HepG2 (cell line): ENCODE data around the gene ZNF444. TPM values are rescaled to one million over a fixed set of nuclear protein-coding genes. Genes with fewer than 3 reads are reported as not detected.

Experiments used
- ATAC-seq: fragments of 200-7000 bp; cut with Tn5 transposase; 3 replicates; pipeline ENCODE4 v1.9.1; 2020; ENCODE audit warnings: mild to moderate bottlenecking, moderate library complexity
- BruUV-seq: library from RNA; stranded (reverse); fragments of 400-500 nt; replicated peaks from 2 replicates; lab custom pipeline; 2021; lab: Mats Ljungman, UMichigan
- CTCF ChIA-PET: fragments of 300-600 bp; formaldehyde crosslinking; extraction: SDS; loops from one replicate; lab custom pipeline; 2021; ENCODE audit warnings: low total read pairs, inconsistent platforms, low intra/inter-chr PET ratio; lab: Yijun Ruan, JAX
- POLR2A ChIA-PET: fragments of 350-600 bp; sonication (Branson Sonifier 250); formaldehyde crosslinking; loops from one replicate; lab custom pipeline; 2020; ENCODE audit warnings: antibody characterized with exemption, inconsistent platforms; lab: Yijun Ruan, JAX
- DNase-seq: peaks from one replicate; pipeline ENCODE4 v3.0.0-alpha.2; 2015; ENCODE audit warnings: low spot score
- FAIRE-seq: peaks from 3 replicates; lab custom pipeline; 2011; peaks lifted over from hg19 to GRCh38; lab: Jason Lieb, UNC
- H2AFZ ChIP-seq: one replicate; pipeline ENCODE4 v1.6.1; 2011; ENCODE audit warnings: low read length, inconsistent platforms
- H3K27ac ChIP-seq: fragments of 300-600 bp; 3 replicates; pipeline ENCODE4 v1.8.0; 2011; ENCODE audit warnings: mixed run types, mild to moderate bottlenecking, mixed read lengths, low read length, inconsistent platforms; ENCODE audit not compliant: insufficient read depth; ENCODE audit errors: extremely low read length
- H3K27me3 ChIP-seq, 2 experiments: fragments of 200-600 bp in 1 of 2; 2 replicates in 1 of 2; 3 replicates in 1 of 2; pipeline versions ENCODE4 v1.6.0 to v1.8.0; 2011; ENCODE audit warnings: low read length in 2 of 2, mild to moderate bottlenecking in 2 of 2, moderate library complexity in 2 of 2, inconsistent platforms in 1 of 2; ENCODE audit not compliant: insufficient read depth in 2 of 2, control insufficient read depth in 1 of 2
- H3K36me3 ChIP-seq, 2 experiments: fragments of 200-600 bp in 1 of 2; replicated peaks in 1 of 2; 2 replicates in 1 of 2; 3 replicates in 1 of 2; pipeline versions ENCODE4 v1.5.1 to v1.8.0; 2011; ENCODE audit warnings: low read length in 2 of 2, inconsistent platforms in 1 of 2; ENCODE audit not compliant: insufficient read depth in 2 of 2, control insufficient read depth in 1 of 2
- H3K4me1 ChIP-seq: 2 replicates; pipeline ENCODE4 v1.5.1; 2012; ENCODE audit warnings: low read length, inconsistent platforms; ENCODE audit not compliant: insufficient read depth
- H3K4me2 ChIP-seq: 2 replicates; pipeline ENCODE4 v1.6.0; 2011; ENCODE audit warnings: low read depth, low read length, inconsistent platforms
- H3K4me3 ChIP-seq, 3 experiments: fragments of 200-600 bp in 1 of 3; sonication (generic), shearing (Covaris generic) in 1 of 3; replicated peaks in 1 of 3; 2 replicates each; pipeline ENCODE4 v1.5.1; 2011 to 2016; ENCODE audit warnings: low read length in 3 of 3, inconsistent platforms in 2 of 3, low read depth in 2 of 3, mild to moderate bottlenecking in 2 of 3, control low read depth in 1 of 3, mixed read lengths in 1 of 3; ENCODE audit not compliant: insufficient read depth in 1 of 3
- H3K79me2 ChIP-seq: one replicate; pipeline ENCODE4 v1.6.1; 2011; ENCODE audit warnings: low read length, inconsistent platforms; ENCODE audit not compliant: insufficient read depth
- H3K9ac ChIP-seq: 2 replicates; pipeline ENCODE4 v1.6.0; 2011; ENCODE audit warnings: mild to moderate bottlenecking, low read depth, low read length, inconsistent platforms; ENCODE audit not compliant: insufficient read depth
- H3K9me3 ChIP-seq: 2 replicates; pipeline ENCODE4 v1.5.1; 2012; ENCODE audit warnings: mild to moderate bottlenecking, low read length
- H4K20me1 ChIP-seq: 2 replicates; pipeline ENCODE4 v1.6.0; 2011; ENCODE audit warnings: inconsistent platforms, mild to moderate bottlenecking, low read length, moderate library complexity; ENCODE audit not compliant: insufficient read depth
- CBX1 ChIP-seq: IDR thresholded peaks from one replicate; pipeline ENCODE4 v1.6.1; 2016; ENCODE audit warnings: antibody characterized with exemption, low read depth
- ERF ChIP-seq: IDR thresholded peaks from 2 replicates; pipeline ENCODE4 v1.6.1; 2018; ENCODE audit warnings: missing biosample characterization, missing genetic modification reagents
- HOXA3 ChIP-seq: sonication (generic); formaldehyde crosslinking; IDR thresholded peaks from 2 replicates; pipeline ENCODE4 v1.5.0; 2020; ENCODE audit warnings: missing genetic modification reagents
- IKZF1 ChIP-seq: fragments of 450-650 bp; IDR thresholded peaks from 2 replicates; pipeline ENCODE4 v1.7.1; 2016
- IRF2 ChIP-seq: IDR thresholded peaks from 2 replicates; pipeline ENCODE4 v1.6.1; 2018; ENCODE audit warnings: missing genetic modification reagents, missing compliant biosample characterization
- ISX ChIP-seq: sonication (generic); formaldehyde crosslinking; conservative IDR thresholded peaks from 2 replicates; pipeline ENCODE4 v1.5.0; 2020; ENCODE audit warnings: missing genetic modification reagents
- NCOA5 ChIP-seq: sonication (generic); formaldehyde crosslinking; IDR thresholded peaks from 2 replicates; pipeline ENCODE4 v1.4.0; 2020; ENCODE audit warnings: missing genetic modification reagents
- NFE2L1 ChIP-seq: sonication (generic); formaldehyde crosslinking; IDR thresholded peaks from 2 replicates; pipeline ENCODE4 v1.4.0; 2020; ENCODE audit warnings: missing genetic modification reagents, mild to moderate bottlenecking, borderline replicate concordance
- NFKBIZ ChIP-seq: IDR thresholded peaks from 2 replicates; pipeline ENCODE4 v1.6.1; 2018; ENCODE audit warnings: missing genetic modification reagents, missing compliant biosample characterization
- PHF20 ChIP-seq: sonication (generic); formaldehyde crosslinking; IDR thresholded peaks from 2 replicates; pipeline ENCODE4 v1.5.0; 2020; ENCODE audit warnings: mild to moderate bottlenecking, missing genetic modification reagents
- RARA ChIP-seq: IDR thresholded peaks from 2 replicates; pipeline ENCODE4 v1.6.1; 2016; ENCODE audit warnings: missing genetic modification reagents, missing compliant biosample characterization
- SIX1 ChIP-seq: sonication (generic); formaldehyde crosslinking; IDR thresholded peaks from 2 replicates; pipeline ENCODE4 v1.4.0; 2020; ENCODE audit warnings: missing genetic modification reagents, borderline replicate concordance
- TEAD2 ChIP-seq: sonication (generic); formaldehyde crosslinking; IDR thresholded peaks from 2 replicates; pipeline ENCODE4 v1.9.0; 2021; ENCODE audit warnings: missing genetic modification reagents
- THAP11 ChIP-seq: IDR thresholded peaks from 2 replicates; pipeline ENCODE4 v1.6.1; 2016; ENCODE audit warnings: missing biosample characterization, missing genetic modification reagents
- YEATS2 ChIP-seq: sonication (generic); formaldehyde crosslinking; IDR thresholded peaks from 2 replicates; pipeline ENCODE4 v1.4.0; 2020; ENCODE audit warnings: missing genetic modification reagents, borderline replicate concordance
- ZEB1 ChIP-seq: IDR thresholded peaks from 2 replicates; pipeline ENCODE4 v1.6.1; 2012; ENCODE audit warnings: mild to moderate bottlenecking, low read depth, inconsistent platforms; ENCODE audit not compliant: insufficient replicate concordance
- ZNF24 ChIP-seq: fragments of 450-650 bp; IDR thresholded peaks from 2 replicates; pipeline ENCODE4 v1.6.1; 2017; ENCODE audit warnings: antibody characterized with exemption, mild to moderate bottlenecking
- ZNF607 ChIP-seq: sonication (generic); formaldehyde crosslinking; IDR thresholded peaks from 2 replicates; pipeline ENCODE4 v1.5.1; 2020; ENCODE audit warnings: missing genetic modification reagents, mild to moderate bottlenecking, borderline replicate concordance
- ZNF614 ChIP-seq: IDR thresholded peaks from 2 replicates; pipeline ENCODE4 v1.6.1; 2018; ENCODE audit warnings: missing biosample characterization, missing genetic modification reagents, inconsistent platforms, borderline replicate concordance
- WGBS: methylation state at CpG from one replicate; pipeline ENCODE4 v1.1.6; 2017; ENCODE audit warnings: low lambda C conversion rate; 5-methylcytosine and 5-hydroxymethylcytosine counted together
- in situ Hi-C: cut with HindIII; loops from 2 replicates; pipeline ENCODE4 v1.10.0; 2017; ENCODE audit warnings: low pct_unique_long_range_greater_than_20kb; ENCODE audit not compliant: extremely low pct_ligation_motif_present
- intact Hi-C: fragments of 100-400 bp; cut with micrococcal nuclease; formaldehyde crosslinking; loops from one replicate; pipeline ENCODE4 v1.10.0; 2022; ENCODE audit not compliant: unreplicated experiment
- polyA plus RNA-seq, 8 experiments: library from polyadenylated mRNA; depleted of rRNA in 3 of 8; stranded (reverse) in 7 of 8; unstranded in 1 of 8; fragments of >200 nt; fragmentation: Illumina TruSeq in 4 of 8; extraction: Trizol in 4 of 8; gene quantifications; 2 replicates each; pipeline versions ENCODE4 v1.2.1 to v1.2.3, GENCODE V29; 2011 to 2016; ENCODE audit warnings: low read depth in 4 of 8, missing spikeins in 1 of 8, mixed read lengths in 1 of 8; ENCODE audit not compliant: insufficient read depth in 1 of 8
- total RNA-seq, 5 experiments: library from RNA; depleted of rRNA; stranded (reverse); fragments of >200 nt; fragmentation: Illumina TruSeq; extraction: Trizol; gene quantifications; 2 replicates each; pipeline ENCODE4 v1.2.3, GENCODE V29; 2016; ENCODE audit warnings: low read depth in 1 of 5
- TF ChIP-seq, protein P1 (sequence below): sonication (generic); formaldehyde crosslinking; IDR thresholded peaks from 2 replicates; pipeline ENCODE4 v1.9.0; 2021; ENCODE audit warnings: missing genetic modification reagents, mild to moderate bottlenecking, borderline replicate concordance

ZNF444 gene
- total and polyA plus RNA-seq, 2 of the 13 experiments (the other 11 are each of a cell fraction or from before 2014, with no cell fraction given), result 27.4 to 30.3 TPM

- ChIA-PET POLR2A (no interaction called here), CTCF (no interaction called here)
- Histone ChIP-seq H3K9me3 (peaks cover 11% of the 10 kb centered on the region; the same call in 1 of the 2 replicates), H3K4me3 (no peak overlapping the region), H3K79me2 (peaks cover 36% of the 10 kb centered on the region), H2AFZ (no peak overlapping the region), H3K27me3 (no peaks in the 10 kb centered on the region; a peak in 1 of 5 replicates), H4K20me1 (peaks cover 32% of the 10 kb centered on the region), H3K9ac (no peak overlapping the region), H3K36me3 (peaks cover 36 to 75% of the 10 kb centered on the region in 2 experiments), H3K4me2 (no peak overlapping the region), H3K4me1 (no peaks in the 10 kb centered on the region), H3K27ac (no peak overlapping the region)
- TF ChIP-seq, protein P1, sequence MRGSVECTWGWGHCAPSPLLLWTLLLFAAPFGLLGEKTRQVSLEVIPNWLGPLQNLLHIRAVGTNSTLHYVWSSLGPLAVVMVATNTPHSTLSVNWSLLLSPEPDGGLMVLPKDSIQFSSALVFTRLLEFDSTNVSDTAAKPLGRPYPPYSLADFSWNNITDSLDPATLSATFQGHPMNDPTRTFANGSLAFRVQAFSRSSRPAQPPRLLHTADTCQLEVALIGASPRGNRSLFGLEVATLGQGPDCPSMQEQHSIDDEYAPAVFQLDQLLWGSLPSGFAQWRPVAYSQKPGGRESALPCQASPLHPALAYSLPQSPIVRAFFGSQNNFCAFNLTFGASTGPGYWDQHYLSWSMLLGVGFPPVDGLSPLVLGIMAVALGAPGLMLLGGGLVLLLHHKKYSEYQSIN (CRISPR knock-in tag), result no peak
- TF ChIP-seq HOXA3 (CRISPR knock-in tag), result no peak
- DNase-seq (no peak), ATAC-seq (no peak), FAIRE-seq (no peak)
- BruUV-seq, result no TSS peak
- intact Hi-C loops, result no loop called here
- in situ Hi-C loops, result loop anchor here (5.0 kb wide), 1 partner anchor 66 kb away; no protein-coding TSS in a partner anchor
- WGBS, result 97% methylated on average over 12 of the region's 13 CpGs
Measured at GRCh38 chr19:56096665-56097064, 44.4 kb upstream of the ZNF444 start.

DNA sequence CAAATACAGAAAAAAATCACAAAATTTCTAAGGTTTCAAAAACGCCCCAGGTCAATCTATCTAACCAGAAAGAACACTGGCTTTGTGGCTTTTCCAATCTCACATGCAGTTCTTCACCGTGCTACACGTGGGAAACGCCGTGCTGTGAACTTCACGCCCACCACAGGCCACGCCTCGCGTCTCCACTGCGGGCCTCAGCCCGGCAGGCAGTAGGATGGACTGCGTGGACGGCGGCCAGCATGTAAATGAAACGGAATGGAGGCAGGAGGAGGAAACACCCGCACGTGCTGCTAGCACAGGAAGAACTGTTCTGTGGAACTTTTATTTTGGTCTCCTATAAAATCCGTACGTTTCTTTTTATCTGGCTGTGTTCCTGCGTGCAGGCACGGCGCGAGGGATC is 43.8 kb upstream of the ZNF444 start:
- H3K9me3 ChIP-seq, result peaks cover 11% of the 10 kb centered on the region; the same call in 1 of the 2 replicates
- no peak for DNase-seq
- H3K27ac ChIP-seq, result no peak overlapping the region
- H3K36me3 ChIP-seq, result peaks cover 40 to 82% of the 10 kb centered on the region in 2 experiments
- H3K4me2 ChIP-seq, result no peak overlapping the region
- in situ Hi-C loops (loop anchor here (5.0 kb wide), 1 partner anchor 65 kb away; no protein-coding TSS in a partner anchor), intact Hi-C loops (no loop called here)
- BruUV-seq, result no TSS peak
- POLR2A ChIA-PET, result no interaction called here
- ATAC-seq, result no peak
- no peak overlapping the region for H3K4me3 ChIP-seq
- H2AFZ ChIP-seq, result no peak overlapping the region
- CTCF ChIA-PET, result no interaction called here
- no peaks in the 10 kb centered on the region for H3K4me1 ChIP-seq
- WGBS, result 98% methylated on average over 23 of the region's 23 CpGs
- H4K20me1 ChIP-seq, result peaks cover 26% of the 10 kb centered on the region
- TF ChIP-seq IRF2 (CRISPR knock-in tag) (no peak), NFKBIZ (CRISPR knock-in tag) (no peak), NCOA5 (no peak), ISX (no peak), TEAD2 (CRISPR knock-in tag) (no peak), ZNF607 (CRISPR knock-in tag) (no peak), PHF20 (no peak), CBX1 (no peak), SIX1 (CRISPR knock-in tag) (no peak), IKZF1 (no peak), NFE2L1 (no peak), ZNF24 (no peak), THAP11 (CRISPR knock-in tag) (no peak), ZEB1 (no peak), ZNF614 (CRISPR knock-in tag) (no peak), YEATS2 (CRISPR knock-in tag) (no peak), RARA (CRISPR knock-in tag) (no peak), ERF (CRISPR knock-in tag) (no peak)
- no peak overlapping the region for H3K9ac ChIP-seq
- no peaks in the 10 kb centered on the region; a peak in 1 of 5 replicates for H3K27me3 ChIP-seq
- peaks cover 37% of the 10 kb centered on the region for H3K79me2 ChIP-seq
- FAIRE-seq, result no peak
